Breast epithelium (tissue), 3 donors: ENCODE measurements around the gene GRIN2C.

Experiments used
- POLR2AphosphoS5 ChIP-seq, 3 donors: sonication (generic); formaldehyde crosslinking; IDR thresholded peaks; one replicate each; pipeline ENCODE4 v1.6.1; 2017; ENCODE audit warnings: antibody characterized with exemption in 3 of 3
- TF ChIP-seq, protein P1 (sequence below), 3 donors: fragments of 450-650 bp; IDR thresholded peaks; one replicate each; pipeline ENCODE4 v1.5.1; 2016 to 2017; ENCODE audit warnings: antibody characterized with exemption in 3 of 3, mild to moderate bottlenecking in 3 of 3, moderate library complexity in 3 of 3

DNA sequence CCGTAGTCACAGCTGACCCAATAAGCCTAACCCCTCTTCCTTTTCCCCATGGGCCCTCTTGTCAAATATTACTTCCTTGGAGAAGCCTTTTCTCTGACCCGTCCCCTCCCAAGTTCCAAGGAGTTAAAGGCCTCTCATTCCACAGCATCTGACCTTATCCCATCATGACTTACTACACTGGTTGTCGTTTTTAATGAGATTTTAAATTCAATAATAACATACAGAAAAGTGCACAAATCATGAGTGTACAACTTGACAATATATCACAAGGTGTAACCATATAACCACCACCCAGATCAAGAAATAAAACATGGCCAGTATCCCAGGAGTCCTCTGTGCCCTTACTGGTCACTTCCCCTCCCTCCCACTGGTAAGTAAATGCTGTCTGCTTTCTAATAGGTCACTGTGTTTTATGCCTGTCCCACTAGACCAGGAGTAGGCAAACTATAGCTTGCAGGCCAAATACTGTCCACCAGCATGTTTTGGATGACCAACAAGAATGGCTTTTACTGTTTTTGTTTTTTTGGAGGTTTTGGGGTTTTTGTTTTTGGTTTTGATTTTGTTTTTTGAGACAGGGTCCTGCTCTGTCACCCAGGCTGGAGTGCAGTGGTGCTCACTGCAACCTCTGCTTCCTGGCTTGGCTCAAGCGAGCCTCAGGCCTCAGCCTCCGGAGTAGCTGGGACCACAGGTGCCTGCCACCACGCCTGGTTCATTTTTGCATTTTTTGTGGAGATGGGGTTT lies 14.4 kb upstream of the GRIN2C start:
- TF ChIP-seq, protein P1, sequence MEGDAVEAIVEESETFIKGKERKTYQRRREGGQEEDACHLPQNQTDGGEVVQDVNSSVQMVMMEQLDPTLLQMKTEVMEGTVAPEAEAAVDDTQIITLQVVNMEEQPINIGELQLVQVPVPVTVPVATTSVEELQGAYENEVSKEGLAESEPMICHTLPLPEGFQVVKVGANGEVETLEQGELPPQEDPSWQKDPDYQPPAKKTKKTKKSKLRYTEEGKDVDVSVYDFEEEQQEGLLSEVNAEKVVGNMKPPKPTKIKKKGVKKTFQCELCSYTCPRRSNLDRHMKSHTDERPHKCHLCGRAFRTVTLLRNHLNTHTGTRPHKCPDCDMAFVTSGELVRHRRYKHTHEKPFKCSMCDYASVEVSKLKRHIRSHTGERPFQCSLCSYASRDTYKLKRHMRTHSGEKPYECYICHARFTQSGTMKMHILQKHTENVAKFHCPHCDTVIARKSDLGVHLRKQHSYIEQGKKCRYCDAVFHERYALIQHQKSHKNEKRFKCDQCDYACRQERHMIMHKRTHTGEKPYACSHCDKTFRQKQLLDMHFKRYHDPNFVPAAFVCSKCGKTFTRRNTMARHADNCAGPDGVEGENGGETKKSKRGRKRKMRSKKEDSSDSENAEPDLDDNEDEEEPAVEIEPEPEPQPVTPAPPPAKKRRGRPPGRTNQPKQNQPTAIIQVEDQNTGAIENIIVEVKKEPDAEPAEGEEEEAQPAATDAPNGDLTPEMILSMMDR (IDR thresholded peaks at IDR 0.05) = no peak
- no peak for TF ChIP-seq POLR2AphosphoS5 (IDR thresholded peaks at IDR 0.05)
